HG02870 (cell line): ENCODE data around the gene ZNF471.
A peak's percentile ranks its signal among the peaks of the same experiment; 100 is the strongest.

Experiments used
- ATAC-seq: cut with Tn5 transposase; IDR thresholded peaks from one replicate; pipeline ENCODE4 v1.9.1; 2021; ENCODE audit warnings: mild to moderate bottlenecking, moderate library complexity; ENCODE audit not compliant: unreplicated experiment

Gene ZNF471

DNA sequence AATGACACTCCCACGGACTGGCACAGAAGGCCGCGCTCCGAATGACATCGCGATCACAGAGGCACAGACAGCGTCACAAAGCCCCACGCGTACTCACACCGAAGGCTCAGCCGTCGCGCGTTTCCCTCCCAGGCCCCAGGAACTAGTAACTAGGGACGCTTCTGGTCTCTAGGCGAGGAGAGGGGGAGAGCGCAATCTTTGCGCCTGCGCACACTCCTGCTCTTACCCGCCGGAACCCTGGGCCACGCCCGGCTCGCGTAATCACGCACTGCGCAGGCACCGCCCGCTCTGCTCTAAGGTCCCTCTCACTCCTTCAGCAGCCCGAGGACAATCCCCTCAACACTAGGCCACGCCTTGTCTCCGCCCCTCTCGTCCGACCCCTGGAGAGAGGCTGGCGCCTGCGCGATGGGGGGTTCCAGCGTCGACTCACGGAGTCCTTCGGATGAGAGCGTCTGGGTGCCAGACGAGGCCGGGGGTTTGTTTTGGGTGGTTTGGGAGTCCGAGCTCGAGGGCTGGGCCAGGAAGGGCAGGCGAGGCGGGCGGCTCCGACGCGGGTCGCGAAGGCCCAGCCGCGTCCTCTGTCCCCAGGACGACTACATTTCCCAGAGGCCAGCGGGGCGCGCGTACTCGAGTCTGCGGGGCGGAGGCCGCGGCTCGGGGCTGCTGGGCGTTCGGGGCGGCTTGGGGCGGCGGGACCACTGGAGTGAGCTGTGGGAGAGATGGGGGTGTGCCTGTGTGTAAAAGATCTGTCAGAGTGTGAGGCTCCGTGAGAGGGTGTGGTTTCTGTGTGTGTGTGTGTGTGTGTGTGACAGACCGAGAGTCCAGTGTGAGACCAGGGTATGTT lies at the start of gene ZNF471:
ZNF471 (plus strand) TSS at position 410 of the 844 bp plus-strand sequence. CDS start 3,717 bp downstream, outside the sequence.
- no peak for ATAC-seq

DNA sequence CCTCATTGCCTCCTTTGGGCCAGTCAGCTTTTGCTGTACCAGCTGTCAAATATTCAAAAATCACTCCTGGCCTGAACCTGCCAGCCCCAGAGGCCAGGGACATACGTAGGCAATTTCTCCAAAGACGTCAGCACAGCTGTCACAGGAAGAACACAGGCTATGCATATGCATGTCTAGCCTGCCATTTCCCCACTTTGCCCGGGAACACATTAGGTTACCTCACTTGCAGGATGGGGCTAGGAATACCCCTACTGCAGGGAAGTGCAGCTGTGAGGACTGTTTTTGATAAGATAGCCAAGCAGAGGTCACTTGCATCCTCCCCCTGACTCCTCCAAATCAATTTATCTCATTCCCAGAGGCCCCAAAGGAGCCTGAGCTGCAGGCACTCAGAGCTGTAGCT lies 33.3 kb upstream of the ZNF471 start:
- ATAC-seq, result no peak

DNA sequence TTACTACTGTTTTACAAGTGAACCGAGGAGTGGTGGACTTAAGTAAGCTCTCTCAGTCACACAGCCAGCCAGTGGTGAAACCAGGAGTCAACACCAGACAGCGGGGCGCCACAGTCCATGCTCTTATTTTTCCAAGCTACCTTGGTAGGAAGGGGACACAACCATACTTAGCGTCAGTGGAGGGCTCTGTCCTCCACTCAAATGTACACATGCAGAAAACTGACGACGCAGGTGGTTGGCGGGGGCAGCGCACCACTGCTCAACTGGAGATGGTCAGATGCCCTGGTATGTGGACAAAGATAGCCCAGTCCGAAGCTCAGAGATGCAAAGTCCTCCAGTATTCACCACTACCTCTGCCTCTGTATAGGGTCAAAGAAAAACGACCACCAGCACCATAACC lies 31.6 kb upstream of the ZNF471 start:
- ATAC-seq, result no peak

DNA sequence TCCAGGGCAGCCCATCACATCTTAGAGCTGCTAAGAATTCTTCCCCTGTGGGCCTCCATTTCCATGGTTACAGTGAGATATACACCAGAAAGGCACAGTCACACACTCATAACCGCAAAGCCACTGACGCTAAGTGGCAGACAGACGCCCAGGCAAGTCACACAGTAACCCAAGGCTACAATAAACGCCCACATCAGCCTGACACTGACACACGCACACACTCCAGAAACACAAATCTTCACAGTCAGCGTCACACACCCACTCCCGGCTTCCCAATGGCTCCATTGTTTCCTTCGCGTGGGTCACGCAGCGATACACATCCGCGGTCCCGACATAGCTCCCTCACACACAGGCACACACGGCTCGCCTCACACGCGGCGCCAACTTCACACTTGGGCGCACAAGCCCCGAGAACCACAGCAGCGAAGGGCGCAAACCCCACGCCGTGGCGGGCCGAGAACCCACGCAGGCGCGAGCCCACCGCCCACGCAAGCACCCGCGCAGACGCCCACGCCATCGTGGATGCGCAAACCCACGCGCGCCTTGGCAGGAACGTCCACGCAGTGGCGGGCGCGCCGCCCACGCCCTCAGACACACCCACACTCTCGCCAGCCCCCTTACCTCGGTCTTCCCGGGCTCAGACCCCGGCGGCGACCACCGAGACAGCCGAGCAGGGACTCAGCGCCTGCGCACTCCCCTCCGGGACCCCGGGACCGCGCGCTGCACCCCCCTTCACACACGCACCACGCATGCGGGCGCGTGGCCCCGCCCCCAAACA lies 30.8 kb upstream of the ZNF471 start, which contains the start of gene ZNF667:
ZNF667 (minus strand) TSS at position 695 of the 778 bp plus-strand sequence. CDS start 14,975 bp downstream, outside the sequence.
- ATAC-seq, result no peak

DNA sequence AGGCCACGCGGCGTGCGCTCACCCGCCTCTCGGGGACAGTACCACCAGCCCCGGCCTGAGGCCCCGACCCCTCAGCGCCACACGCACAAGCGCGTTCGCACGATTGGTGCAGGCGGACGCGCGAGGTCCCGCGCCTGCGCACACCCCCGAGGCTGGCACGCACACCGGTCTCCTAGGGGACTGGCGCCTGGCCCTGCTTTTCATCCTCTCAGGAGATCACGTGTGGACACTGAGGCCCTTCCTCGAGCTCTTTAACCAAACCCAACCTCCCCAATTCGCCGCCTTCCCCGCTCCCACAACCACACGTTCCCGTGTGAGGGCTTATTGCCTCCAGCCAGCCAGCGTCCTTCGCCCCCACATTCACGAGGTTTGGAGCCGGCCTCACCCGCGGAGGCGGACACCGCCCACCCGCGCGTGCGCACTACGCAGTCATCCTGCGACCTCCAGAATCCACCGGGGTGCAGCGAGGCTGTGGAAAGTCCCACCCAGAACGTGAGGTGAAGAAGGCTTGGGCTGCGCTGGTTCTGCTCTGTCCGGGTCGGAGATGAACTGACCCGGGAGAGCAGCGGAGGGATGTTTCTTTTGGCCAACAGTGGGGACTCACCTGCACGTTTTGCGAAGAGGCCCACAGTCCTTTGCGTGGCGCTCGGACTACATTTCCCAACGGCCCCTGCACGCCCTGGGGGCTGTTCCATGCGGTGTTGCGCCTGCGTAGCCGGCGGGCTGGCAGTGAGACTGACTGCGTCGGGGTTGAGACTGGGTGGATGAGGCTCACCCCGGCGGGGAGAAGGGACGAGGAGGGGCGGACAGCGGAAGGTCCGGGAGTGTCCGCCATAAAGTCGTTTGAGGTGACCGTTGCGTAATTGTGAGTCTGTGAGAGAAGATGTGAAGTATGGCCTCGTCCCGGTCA lies 30.0 kb upstream of the ZNF471 start:
- no peak for ATAC-seq

DNA sequence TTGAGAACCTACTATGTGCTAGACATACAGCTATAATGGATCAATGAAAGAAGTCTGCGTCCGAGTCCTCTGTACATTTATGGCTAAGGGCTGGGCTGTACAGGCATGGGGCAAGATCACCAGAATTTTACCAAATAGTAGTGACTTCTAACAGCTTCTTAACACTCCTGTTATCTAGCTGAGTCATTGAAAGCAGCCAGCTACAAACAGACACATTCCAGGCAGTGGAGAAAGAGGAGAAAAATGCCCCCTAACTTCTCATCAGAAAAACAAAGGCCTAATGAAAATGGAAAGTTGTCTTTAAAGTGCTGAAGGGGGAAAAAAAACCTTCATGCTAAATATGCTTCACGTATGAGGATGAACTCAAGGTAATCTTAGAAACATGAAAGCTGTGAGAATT lies 16.3 kb upstream of the ZNF471 start:
- ATAC-seq, result no peak

DNA sequence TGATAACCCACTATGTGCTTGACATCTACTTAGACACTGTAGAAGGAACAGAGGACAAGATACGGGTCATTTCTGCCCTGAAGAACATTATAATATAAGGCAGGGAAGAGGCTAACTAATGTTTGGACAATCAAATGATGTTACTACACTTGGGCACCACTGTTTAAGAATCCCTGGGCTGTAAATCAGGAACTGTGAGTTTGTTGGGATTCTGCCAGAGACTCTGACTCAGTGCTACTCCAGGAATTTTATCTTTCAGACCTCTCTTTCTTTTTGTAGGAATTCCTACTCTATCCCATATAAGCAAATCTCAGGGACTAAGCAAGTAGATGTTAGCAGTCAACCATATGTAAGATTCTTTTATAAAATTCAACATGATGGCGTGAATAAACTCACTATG lies 3.1 kb upstream of the ZNF471 start:
- no peak for ATAC-seq

DNA sequence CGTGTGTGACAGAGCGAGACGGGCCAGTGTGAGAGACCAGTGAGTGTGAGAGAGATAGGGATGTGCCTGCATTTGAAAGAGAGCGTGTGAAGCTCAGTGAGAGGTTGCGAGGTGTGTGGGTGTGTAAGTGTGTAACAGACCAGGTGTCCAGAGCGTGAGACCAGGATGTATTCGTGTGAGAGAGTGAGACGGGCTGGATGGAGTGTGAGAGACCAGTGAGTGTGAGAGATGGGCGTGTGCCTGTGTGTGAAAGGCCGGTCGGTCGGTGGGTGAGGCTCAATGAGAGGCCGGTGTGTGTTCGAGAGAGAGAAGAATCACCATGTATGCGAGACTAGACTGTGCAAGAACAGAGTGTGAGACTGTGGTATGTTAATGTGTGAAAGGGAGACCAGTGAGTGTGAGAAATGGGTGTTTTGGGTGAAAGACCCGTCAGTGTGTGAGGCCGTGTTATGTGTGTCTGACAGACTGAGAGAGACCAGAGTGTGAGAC lies 679 bp downstream of the ZNF471 start:
- ATAC-seq, result no peak

DNA sequence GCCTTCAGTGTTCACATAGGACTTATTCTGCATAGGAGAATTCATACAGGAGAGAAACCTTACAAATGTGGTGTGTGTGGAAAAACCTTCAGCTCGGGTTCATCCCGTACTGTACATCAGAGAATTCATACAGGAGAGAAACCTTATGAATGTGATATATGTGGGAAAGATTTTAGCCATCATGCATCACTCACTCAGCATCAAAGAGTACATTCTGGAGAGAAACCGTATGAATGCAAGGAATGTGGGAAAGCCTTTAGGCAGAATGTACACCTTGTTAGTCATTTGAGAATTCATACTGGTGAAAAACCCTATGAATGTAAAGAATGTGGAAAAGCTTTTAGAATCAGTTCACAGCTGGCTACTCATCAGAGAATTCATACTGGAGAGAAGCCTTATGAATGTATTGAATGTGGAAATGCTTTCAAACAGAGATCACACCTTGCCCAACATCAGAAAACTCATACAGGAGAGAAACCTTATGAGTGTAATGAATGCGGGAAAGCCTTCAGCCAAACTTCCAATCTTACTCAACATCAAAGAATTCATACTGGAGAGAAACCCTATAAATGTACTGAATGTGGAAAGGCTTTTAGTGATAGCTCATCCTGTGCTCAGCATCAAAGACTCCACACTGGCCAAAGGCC lies 17.7 kb downstream of the ZNF471 start:
- ATAC-seq, result no peak

DNA sequence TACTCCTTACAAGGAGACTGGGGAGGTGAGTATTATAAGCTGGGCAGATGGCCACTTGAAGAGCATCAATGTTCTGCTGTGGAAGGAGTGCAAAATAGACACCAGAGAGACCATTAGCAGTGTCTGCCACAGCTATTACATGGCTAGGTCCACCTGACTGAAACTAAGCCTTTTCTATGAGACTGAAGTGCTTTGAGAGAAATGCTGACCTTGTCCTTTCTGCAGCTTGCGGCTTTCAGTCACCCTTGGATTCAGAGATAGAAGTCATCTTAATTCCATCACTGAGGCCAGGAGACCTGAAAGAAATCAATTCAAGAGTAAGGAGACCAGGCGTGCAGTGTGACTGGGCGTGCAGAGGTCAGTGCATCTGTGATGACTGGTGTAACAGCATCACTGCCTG lies 29.8 kb downstream of the ZNF471 start:
- ATAC-seq, result no peak

DNA sequence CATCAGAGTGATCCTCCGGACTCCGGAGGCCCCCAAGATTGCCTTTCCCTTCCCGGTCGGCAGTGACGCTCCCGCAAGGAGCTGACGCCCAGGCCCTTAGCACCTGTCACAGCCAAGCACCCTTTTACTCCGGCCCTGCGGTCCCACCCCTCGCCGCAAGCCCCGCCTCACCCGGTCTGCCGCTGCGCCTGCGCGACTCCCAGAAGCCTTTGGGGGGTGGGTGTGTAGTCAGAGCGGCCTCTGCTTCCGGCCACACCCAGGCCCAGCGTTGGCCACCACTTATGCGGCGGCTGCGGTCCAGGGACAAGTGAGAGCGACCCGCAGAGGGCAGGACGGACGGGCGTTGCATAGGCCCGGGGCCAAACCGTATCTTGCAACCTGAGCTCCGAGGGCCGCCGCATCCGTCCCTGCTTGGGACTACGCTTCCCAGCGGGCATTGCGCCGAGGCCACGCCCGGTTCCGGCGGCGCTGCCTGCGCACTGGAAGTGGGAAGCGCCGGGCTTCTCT lies 30.7 kb downstream of the ZNF471 start:
- ATAC-seq, result peak; percentile 89

DNA sequence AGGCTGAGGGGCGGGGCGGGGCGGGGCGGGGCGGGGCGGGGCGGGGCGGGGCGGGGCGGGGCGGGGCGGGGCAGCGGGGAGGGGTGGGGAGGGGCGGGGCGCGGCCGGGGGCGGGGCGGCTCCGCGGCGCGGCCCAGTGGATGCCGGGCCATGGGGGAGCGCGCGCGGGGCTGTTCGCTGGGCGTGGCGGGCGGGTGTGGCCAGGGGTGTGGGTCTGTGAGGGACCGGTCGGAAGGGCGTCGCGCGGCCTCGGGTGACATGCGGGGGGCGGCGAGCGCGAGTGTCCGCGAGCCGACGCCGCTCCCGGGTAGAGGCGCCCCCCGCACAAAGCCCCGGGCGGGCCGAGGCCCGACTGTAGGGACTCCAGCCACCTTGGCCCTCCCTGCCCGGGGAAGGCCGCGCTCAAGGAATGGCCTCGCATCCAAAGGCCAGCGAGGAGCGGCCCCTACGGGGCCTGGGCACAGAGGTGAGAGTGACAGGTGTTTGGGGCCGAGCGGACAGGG lies 31.2 kb downstream of the ZNF471 start, which contains the start of gene ZFP28:
ZFP28 (plus strand) TSS at position 188 of the 503 bp plus-strand sequence; CDS start at position 259, 71 bp downstream.
- peak; percentile 20 for ATAC-seq

DNA sequence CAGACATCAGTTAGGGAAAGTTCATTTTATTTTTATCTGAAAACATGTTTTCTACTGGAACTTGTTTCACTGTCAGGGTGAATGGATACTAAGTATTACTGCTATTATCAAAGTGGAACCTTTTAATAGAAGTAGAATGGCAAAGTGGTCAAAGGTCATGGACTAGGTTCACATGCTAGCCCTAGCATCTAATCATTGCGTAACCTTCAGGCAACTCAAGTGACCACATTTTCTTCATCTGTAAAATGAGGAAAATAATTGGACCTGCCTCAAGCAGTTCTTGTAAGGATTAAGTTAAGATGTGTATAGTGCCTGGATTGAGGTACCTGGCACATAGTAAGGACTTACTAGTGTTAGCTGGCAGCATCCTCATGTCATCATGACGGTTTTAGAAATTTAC lies 36.1 kb downstream of the ZNF471 start:
- ATAC-seq, result no peak

DNA sequence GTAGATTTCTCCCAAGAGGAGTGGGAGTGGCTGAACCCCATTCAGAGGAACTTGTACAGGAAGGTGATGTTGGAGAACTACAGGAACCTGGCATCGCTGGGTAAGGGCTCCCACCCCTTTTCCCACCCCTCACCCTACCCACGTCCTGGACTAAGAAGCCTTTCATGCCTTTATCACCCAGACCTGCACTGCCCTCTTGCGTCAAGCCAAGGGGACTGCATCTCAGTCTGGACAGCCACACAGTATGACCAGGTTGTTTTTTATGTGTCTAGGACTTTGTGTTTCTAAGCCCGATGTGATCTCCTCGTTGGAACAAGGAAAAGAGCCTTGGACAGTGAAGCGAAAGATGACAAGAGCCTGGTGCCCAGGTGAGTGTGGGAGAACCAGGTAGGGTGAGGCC lies 39.9 kb downstream of the ZNF471 start:
- ATAC-seq, result no peak

DNA sequence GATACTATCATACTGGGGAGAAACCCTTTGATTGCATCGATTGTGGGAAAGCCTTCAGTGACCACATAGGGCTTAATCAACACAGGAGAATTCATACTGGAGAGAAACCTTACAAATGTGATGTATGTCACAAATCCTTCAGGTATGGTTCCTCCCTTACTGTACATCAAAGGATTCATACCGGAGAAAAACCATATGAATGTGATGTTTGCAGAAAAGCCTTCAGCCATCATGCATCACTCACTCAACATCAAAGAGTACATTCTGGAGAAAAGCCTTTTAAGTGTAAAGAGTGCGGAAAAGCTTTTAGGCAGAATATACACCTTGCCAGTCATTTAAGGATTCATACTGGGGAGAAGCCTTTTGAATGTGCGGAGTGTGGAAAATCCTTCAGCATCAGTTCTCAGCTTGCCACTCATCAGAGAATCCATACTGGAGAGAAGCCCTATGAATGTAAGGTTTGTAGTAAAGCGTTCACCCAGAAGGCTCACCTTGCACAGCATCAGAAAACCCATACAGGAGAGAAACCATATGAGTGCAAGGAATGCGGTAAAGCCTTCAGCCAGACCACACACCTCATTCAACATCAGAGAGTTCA lies 46.7 kb downstream of the ZNF471 start:
- ATAC-seq, result no peak

DNA sequence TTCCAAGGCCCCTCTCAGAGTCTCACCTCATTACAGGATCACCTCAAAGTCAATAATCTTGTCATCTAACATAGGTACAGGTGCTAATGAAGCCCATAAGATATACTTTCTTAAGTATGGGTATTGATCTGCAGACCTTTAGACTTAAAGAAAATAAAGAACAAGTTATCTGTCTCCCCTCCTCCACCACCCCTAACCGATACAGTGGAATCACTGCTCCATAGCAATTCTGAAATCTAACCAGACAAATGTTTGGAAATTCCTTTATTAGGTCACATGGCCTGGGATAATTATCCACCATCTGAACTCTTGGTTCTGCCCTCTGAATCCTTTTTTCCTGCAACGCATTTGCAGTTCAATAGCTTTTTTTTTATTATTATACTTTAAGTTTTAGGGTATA lies 55.1 kb downstream of the ZNF471 start:
- ATAC-seq, result no peak

DNA sequence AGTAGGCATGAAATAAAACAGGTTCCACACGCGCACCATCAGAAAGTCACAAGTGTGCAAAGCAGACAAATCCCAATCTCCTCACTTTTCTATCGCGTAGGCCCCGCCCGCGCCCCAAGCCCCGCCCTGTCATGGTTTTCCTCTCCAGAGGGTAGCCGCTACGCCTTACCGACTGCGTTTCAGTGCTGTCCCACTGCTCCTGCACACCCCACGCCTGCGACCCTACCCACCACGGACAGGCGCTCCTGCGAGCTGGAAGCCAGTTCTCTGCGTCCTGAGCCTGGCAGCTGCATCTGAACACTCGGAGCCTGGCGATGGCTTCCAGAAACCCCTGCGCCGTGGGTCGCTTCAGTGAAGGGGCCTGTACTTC lies 59.2 kb downstream of the ZNF471 start:
- ATAC-seq, result peak; percentile 29

DNA sequence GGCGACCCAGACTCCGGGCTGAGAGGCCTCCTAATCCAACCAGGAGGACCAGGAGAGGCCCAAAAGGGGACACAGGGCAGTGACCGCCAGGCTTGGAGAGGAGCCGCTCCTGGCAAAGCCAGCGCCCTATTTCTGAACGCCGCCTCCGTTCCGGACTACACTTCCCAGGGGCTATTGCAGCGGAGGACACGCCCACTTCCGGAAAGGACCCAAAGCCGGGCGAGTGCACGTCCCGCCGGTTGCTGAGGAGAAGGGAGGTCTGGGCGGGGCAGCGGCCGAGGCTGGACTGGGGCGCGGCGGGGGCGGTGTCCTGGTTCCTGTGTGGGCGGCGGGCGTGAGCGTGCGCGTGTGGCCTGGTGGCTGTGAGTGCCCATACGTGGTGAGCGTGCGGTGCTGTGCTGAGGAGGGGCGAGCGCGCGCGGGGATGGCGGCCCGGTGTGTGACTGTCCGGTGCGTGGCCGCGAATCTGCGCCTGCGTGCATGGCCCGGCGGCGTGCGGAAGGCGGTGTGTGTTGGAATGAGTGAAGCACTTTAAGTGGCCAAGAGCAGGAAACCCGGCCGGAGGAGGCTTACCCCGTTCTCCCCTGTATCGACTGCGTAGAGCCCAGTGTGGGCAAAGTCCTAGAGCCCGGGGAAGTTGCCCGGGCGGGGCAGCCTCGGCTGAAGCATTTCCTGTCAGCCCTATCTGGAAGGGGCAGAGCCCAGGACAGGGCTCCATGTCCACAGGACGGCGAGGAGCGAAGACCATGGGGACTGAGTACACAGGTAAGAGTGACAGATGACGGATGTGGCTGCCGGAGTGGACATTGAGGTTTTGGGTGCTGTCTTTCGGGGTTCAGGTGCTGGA lies 59.8 kb downstream of the ZNF471 start, which contains the start of gene ZNF470:
ZNF470 (plus strand) TSS at position 195 of the 847 bp plus-strand sequence. CDS start 2,844 bp downstream, outside the sequence.
- peak; percentile 97 for ATAC-seq
